NB4 (cell line): Measurements from ENCODE around the gene FCSK.
A peak's percentile ranks its signal among the peaks of the same experiment; 100 is the strongest.

Experiments
- POLR2A ChIP-seq: IDR thresholded peaks from 2 replicates; pipeline ENCODE4 v1.6.1; 2011; ENCODE audit warnings: mild to moderate bottlenecking; ENCODE audit not compliant: insufficient read length; ENCODE audit errors: extremely low read depth
- TF ChIP-seq, protein P1 (sequence below): IDR thresholded peaks from one replicate; pipeline ENCODE4 v1.5.1; 2012; ENCODE audit warnings: low read depth, low read length

- TF ChIP-seq, protein P1, sequence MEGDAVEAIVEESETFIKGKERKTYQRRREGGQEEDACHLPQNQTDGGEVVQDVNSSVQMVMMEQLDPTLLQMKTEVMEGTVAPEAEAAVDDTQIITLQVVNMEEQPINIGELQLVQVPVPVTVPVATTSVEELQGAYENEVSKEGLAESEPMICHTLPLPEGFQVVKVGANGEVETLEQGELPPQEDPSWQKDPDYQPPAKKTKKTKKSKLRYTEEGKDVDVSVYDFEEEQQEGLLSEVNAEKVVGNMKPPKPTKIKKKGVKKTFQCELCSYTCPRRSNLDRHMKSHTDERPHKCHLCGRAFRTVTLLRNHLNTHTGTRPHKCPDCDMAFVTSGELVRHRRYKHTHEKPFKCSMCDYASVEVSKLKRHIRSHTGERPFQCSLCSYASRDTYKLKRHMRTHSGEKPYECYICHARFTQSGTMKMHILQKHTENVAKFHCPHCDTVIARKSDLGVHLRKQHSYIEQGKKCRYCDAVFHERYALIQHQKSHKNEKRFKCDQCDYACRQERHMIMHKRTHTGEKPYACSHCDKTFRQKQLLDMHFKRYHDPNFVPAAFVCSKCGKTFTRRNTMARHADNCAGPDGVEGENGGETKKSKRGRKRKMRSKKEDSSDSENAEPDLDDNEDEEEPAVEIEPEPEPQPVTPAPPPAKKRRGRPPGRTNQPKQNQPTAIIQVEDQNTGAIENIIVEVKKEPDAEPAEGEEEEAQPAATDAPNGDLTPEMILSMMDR, result no peak
- TF ChIP-seq POLR2A, result peak; percentile 24
These were observed at the start of gene FCSK for GRCh38 chr16:70454222-70455034.
